BJ (cell line): ENCODE data around the gene IPO13. TPM values are rescaled to one million over a fixed set of nuclear protein-coding genes. Genes with fewer than 3 reads are reported as not detected.

Experiments
- CTCF ChIA-PET: fragments of 350-600 bp; formaldehyde crosslinking; extraction: SDS; loops from one replicate; lab custom pipeline; 2021; ENCODE audit warnings: antibody characterized with exemption, inconsistent platforms; lab: Yijun Ruan, JAX
- POLR2A ChIA-PET: fragments of 300-600 bp; sonication (Branson Sonifier 250); formaldehyde crosslinking; extraction: SDS; loops from one replicate; lab custom pipeline; 2021; ENCODE audit warnings: antibody characterized with exemption; lab: Charles Lee
- DNase-seq: peaks from one replicate; pipeline ENCODE4 v3.0.0-alpha.2; 2011; ENCODE audit warnings: low read depth
- H3K27me3 ChIP-seq: 2 replicates; pipeline ENCODE4 v1.6.0; 2011; ENCODE audit warnings: low read length; ENCODE audit not compliant: control insufficient read depth, insufficient read depth
- H3K36me3 ChIP-seq: 2 replicates; pipeline ENCODE4 v1.5.1; 2011; ENCODE audit warnings: low read length; ENCODE audit not compliant: control insufficient read depth, insufficient read depth
- H3K4me3 ChIP-seq: 2 replicates; pipeline ENCODE4 v1.5.1; 2011; ENCODE audit warnings: low read depth, mild to moderate bottlenecking, control low read depth, low read length
- polyA plus RNA-seq: library from polyadenylated mRNA; depleted of rRNA; stranded (reverse); fragments of >200 nt; gene quantifications from 2 replicates; pipeline ENCODE4 v1.2.3, GENCODE V29; 2011
- TF ChIP-seq, protein P1 (sequence below): IDR thresholded peaks from 2 replicates; pipeline ENCODE4 v1.5.1; 2011; ENCODE audit warnings: low read depth, mild to moderate bottlenecking, control low read depth, inconsistent platforms, low read length, moderate library complexity; ENCODE audit not compliant: insufficient read depth

IPO13 gene
- polyA plus RNA-seq, 1 experiment, result 24.8 TPM

DNA sequence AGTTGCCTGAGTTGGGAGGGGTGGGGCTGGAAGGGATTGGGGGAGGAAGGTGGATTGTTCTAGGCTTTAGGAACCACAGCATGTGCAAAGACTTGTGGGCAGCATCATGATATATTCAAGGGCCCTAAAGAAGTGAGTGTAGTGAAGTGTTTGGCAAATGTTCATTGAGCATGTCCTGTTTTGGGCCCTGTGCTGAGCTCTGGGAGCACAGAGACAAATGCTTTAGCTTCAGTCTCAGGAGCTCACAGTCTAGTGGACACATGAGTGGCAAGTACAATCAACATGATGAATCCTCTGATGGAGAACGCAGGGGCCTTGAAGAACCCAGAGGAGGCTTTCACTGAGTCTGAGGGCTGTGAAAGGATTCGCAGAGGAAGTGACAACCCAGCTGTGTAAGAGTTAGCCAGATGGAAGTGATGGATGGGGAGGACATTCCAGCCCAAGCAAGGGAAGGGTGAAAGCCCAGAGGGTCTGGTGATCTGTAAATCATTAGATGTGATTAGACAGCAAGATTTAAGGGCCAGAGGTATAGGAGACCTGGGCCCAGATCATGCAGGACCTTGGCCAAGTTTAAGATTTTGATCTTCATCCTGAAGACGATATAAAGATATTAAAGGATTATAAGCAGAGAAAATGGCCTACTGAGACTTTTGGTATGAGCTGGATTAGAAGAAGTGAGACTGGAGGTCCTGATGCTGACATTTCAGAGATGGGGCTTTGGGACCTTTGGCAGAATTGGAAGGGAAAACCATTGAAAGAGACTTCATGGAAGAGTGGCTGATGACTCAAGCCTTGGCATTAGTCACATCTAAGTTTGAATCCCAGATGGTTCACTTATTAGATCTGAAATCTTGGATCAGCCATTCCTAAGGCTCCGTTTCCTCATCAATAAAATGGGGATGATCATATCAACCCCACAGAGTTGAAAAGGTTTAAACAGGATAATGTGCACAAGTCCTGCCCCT is 4.6 kb downstream of the IPO13 start:
- no peak overlapping the region for H3K4me3 ChIP-seq
- POLR2A ChIA-PET, result no interaction called here
- TF ChIP-seq, protein P1, sequence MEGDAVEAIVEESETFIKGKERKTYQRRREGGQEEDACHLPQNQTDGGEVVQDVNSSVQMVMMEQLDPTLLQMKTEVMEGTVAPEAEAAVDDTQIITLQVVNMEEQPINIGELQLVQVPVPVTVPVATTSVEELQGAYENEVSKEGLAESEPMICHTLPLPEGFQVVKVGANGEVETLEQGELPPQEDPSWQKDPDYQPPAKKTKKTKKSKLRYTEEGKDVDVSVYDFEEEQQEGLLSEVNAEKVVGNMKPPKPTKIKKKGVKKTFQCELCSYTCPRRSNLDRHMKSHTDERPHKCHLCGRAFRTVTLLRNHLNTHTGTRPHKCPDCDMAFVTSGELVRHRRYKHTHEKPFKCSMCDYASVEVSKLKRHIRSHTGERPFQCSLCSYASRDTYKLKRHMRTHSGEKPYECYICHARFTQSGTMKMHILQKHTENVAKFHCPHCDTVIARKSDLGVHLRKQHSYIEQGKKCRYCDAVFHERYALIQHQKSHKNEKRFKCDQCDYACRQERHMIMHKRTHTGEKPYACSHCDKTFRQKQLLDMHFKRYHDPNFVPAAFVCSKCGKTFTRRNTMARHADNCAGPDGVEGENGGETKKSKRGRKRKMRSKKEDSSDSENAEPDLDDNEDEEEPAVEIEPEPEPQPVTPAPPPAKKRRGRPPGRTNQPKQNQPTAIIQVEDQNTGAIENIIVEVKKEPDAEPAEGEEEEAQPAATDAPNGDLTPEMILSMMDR, result no peak
- no peaks in the 10 kb centered on the region for H3K27me3 ChIP-seq
- DNase-seq, result no peak
- H3K36me3 ChIP-seq, result peaks cover 6% of the 10 kb centered on the region
- CTCF ChIA-PET, result interaction anchor here (1.3 to 3.0 kb wide), 2 partner anchors 17 to 188 kb away, joined by 6 to 12 read pairs; no protein-coding TSS in a partner anchor

DNA sequence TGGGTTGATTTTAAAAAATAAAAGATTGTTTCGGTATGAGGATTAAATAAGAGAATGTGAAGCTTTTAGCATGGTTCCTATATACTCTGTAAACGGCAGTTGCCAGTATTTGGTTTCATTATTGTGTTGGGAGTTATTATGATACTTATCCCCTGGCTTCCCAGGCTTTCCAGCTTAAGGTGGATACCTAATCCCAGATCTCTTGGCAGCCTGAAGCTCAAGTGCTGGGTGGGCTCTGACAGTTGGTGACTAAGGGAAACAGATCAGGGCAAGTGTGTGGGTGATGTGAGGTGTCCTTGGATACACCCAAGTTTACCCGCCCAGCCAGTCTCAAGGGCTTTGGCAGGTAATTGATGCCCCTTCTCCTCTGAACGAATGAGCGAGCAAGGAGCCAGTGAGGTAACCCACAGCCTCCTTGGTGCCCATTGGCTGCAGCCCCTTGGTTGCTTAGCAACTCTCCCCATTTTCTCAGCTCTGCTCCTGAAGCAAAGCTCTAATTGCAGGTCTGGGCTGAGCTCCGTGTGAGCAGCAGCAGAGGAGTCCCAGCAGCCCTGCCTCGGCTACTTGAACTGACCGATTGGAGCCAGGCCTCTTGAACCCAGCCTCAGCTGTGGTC is 6.1 kb downstream of the IPO13 start:
- peaks cover 14% of the 10 kb centered on the region for H3K36me3 ChIP-seq
- ChIA-PET CTCF (interaction anchor here (1.2 to 1.5 kb wide), 2 partner anchors 18 to 189 kb away, joined by 6 read pairs; no protein-coding TSS in a partner anchor), POLR2A (no interaction called here)
- TF ChIP-seq, protein P1, result no peak
- H3K4me3 ChIP-seq, result no peak overlapping the region
- H3K27me3 ChIP-seq, result no peaks in the 10 kb centered on the region
- DNase-seq, result no peak

DNA sequence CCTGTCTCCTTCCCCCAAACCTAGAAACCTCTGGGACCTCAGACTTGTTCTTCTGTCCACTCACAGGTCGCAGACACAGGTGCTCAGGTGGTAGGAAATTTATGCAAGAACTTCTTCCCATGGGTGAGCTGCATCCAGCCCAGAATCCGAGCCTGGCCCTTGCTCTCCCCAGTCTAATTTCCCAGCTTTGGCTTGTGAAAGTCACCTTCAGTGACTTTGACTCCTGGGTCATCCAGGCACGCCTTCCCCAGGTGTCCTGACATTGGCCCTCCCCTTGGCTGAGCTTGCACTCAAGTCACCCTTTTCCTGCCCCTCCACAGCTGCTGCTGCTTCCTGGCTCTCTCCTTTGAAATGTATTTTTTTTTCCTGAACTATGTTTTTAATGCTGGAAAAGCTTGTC is 6.6 kb downstream of the IPO13 start:
- DNase-seq, result no peak
- H3K4me3 ChIP-seq, result no peak overlapping the region
- peaks cover 16% of the 10 kb centered on the region for H3K36me3 ChIP-seq
- POLR2A ChIA-PET, result no interaction called here
- CTCF ChIA-PET, result interaction anchor here (1.2 to 1.5 kb wide), 2 partner anchors 19 to 190 kb away, joined by 6 read pairs; no protein-coding TSS in a partner anchor
- H3K27me3 ChIP-seq, result no peaks in the 10 kb centered on the region
- TF ChIP-seq, protein P1, result no peak

DNA sequence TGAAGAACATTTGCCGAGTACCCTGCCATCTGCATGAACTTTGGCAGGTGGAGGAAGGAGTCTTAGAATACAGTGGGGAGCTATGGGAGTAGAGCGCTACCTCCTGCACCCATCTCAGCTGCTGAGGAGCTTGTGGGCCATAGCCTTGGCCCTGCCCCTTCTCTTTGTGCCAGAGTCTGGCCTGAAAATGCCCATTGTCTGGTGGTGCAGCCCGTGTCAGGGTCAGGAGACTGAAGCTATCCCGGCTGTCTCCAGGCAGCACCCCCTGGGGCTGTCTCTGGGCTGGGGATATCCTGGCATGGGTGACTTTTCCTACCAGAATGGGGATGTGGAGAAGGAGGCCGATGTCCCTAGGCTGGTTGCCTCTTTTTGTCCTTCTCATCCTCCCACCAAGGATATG is 7.3 kb downstream of the IPO13 start:
- TF ChIP-seq, protein P1, result no peak
- no peak for DNase-seq
- Histone ChIP-seq H3K27me3 (no peaks in the 10 kb centered on the region), H3K4me3 (no peak overlapping the region), H3K36me3 (peaks cover 17% of the 10 kb centered on the region)
- ChIA-PET CTCF (interaction anchor here (1.2 to 1.5 kb wide), 2 partner anchors 20 to 190 kb away, joined by 6 read pairs; no protein-coding TSS in a partner anchor), POLR2A (no interaction called here)

DNA sequence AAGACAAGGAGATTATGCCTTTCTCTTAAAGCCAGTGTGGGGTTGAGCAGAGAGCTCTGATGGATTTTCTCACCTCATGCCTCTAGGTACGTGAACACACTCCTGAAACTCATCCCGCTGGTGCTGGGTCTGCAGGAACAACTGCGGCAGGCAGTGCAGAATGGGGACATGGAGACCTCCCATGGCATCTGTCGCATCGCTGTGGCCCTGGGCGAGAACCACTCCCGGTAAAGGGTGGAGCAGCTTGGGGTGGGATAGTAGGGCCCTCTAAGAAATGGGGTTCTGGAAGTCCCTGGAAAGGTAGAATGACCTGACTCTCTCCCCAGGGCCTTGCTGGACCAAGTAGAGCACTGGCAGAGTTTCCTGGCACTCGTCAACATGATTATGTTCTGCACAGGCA is 9.5 kb downstream of the IPO13 start:
- peaks cover 18% of the 10 kb centered on the region for H3K36me3 ChIP-seq
- ChIA-PET CTCF (interaction anchor here (0.6 to 1.9 kb wide), 2 partner anchors 22 to 780 kb away, joined by 3 to 8 read pairs; no protein-coding TSS in a partner anchor), POLR2A (no interaction called here)
- TF ChIP-seq, protein P1, result no peak
- no peaks in the 10 kb centered on the region for H3K27me3 ChIP-seq
- no peak overlapping the region for H3K4me3 ChIP-seq
- no peak for DNase-seq
